Stimulated activated CD8-positive, alpha-beta memory T cell treated with anti-CD3 and anti-CD28 coated beads, Interleukin-4, amount 100 ng/mL, for 1 hour (primary cell): ENCODE results near the gene RAET1L.
"Not testable (repeated sequence)": the region's sequence is repeated elsewhere in the genome, so short reads cannot be mapped to it uniquely, and the experiment has no call there.

ENCODE experiments used
- DNase-seq, 2 donors: peaks; one replicate each; pipeline ENCODE4 v3.0.0-alpha.2; 2020; ENCODE audit warnings: low read depth in 2 of 2, low spot score in 1 of 2

RAET1L gene

GRCh38 chr6:149991838-149992237, 33.5 kb downstream of the RAET1L start:
- DNase-seq: no peak

GRCh38 chr6:149991472-149991795, 33.9 kb downstream of the RAET1L start:
- DNase-seq: not testable (repeated sequence)

DNA sequence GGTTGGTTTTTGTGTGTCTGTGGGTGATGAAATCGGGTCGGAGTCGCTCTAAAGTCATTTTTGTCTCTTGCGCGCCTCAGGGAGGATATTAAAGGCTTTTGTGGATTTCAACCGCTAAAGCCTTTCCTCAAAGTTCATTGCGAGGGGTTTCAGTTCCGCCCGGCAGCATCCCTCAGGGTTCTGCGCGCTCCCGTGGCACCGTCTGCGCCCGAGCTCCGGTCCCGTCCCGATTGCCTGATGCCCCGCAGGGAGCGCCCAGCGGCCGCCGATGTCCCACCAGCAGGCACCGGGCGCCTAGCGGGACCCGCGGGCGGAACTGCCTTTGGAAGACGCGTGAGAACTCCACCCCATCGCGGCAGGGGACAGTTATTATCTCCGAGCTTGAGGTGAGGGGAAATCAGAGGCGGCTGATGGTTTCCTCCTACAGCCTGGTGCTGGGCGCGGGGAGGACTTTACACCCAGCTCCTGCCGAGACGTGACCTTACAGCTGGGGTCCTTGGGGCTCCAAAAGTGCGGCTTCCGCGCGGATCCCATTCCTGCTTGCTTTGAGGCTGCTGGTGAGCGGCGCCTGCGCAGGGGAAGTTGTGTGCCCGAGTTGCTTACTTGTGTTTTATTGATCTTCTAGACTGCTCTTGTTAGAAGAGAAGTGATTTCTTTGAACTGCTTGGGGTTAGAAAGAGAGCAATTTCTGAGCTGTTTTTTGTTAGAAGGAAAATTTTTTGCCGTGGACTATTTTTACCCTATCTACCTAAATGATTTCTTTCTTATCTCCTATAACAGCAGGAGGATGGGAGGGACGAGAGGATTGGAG, 34.5 kb downstream of the RAET1L start:
- DNase-seq: no peak

- DNase-seq: no peak
Observed at GRCh38 chr6:149990212-149990660, 35.1 kb downstream of the RAET1L start.

DNA sequence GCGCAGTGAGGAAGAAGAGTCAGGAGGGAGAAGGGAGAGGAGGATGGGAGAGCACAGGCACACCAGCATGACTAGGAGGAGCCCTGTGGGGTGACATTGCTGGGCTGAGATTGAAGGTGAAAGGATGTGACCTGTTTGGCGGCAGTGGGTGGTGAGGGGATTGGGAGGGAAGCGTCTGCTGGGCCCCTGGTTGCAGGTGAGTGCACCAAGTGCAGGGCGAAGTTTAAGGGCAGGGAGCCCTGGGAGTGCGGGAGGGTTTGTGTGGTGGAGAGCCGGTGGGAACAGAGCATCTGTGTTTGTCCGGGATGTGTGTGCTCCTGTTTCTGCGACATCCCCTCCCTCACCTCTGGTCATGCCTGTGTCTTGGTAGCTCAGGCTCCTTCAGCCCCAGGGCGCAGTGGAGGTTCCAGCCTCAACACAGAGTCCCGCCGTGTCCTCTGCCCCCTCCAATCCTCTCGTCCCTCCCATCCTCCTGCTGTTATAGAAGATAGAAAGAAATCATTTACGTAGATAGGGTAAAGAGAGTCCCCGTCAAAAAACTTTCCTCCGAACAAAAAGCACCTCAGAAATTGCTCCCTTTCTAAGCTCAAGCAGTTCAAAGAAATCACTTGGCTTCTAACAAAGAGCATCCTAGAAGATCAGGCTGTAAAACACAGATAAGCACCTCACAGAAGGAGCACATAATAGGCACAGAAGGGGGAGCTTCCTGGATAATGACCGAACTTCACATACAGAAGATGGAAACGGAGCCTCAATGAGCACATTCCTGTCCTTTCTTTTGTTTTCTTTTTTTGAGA, 36.6 kb downstream of the RAET1L start:
- no peak for DNase-seq

GRCh38 chr6:149987602-149988107, 37.7 kb downstream of the RAET1L start:
- DNase-seq: no peak

GRCh38 chr6:149985481-149985937, 39.8 kb downstream of the RAET1L start:
- DNase-seq: no peak

DNA sequence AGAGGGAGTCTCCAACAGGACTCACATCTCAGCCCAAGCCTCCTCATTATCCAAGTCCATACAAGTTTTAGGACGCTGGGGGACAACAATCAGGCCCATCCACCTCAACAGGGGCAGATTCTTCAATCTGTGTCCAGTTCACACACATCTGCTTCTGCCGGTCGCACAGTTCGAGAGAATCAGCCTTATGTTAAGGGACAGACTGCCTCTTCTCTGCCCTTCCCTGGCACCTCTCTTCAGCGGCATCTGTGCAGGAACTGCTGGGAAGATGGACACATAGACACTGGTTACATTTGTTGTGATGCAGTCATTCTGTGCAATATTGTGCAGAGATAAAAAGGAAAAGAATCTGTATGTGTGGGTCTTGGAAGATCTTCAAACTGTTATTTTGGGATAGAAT, 40.6 kb downstream of the RAET1L start:
- DNase-seq: no peak

GRCh38 chr6:149983145-149983544, 42.2 kb downstream of the RAET1L start:
- no peak for DNase-seq

GRCh38 chr6:149979293-149979692, 46.0 kb downstream of the RAET1L start:
- no peak for DNase-seq

DNA sequence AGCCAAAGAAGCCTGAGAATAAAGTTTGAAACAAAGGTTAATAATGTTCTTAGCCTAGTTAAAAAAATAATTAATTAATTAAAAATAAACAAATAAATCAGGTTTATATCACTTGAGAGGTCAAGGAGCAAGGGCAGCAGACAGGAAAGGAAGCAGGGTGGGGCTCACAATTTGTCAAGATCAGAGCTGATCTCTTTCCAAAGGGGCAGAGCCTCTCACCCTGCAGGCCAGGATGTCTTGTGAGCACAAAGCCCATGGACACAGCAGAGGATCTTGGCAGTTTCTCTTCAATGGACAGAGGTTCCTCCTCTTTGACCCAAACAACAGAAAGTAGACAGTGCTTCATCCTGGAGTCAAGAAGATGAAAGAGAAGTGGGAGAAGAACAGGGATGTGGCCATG, 46.7 kb downstream of the RAET1L start:
- no peak for DNase-seq

GRCh38 chr6:149977221-149977620, 48.1 kb downstream of the RAET1L start:
- DNase-seq: no peak

- DNase-seq: no peak
Observed at GRCh38 chr6:149975400-149975799, 49.9 kb downstream of the RAET1L start.

DNA sequence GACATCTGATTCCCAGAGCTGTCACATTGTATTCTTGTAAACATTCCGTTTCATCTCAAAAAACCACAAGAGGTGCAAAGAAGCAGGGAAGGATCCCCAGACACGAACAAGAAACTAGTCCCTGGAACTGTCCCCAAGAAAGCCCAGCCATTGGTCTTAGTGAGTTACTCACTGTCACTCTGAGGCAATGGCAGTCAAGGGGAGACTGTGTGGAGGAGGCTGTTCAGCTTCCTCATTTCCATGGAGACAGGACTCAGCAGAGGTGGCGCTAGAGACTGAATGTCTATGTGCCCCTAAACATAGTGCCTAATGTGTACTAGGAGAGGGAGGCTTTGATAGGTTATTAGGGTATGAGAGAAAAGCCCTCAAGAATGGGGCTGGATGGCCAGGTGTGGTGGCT, 50.5 kb downstream of the RAET1L start:
- DNase-seq: no peak

DNA sequence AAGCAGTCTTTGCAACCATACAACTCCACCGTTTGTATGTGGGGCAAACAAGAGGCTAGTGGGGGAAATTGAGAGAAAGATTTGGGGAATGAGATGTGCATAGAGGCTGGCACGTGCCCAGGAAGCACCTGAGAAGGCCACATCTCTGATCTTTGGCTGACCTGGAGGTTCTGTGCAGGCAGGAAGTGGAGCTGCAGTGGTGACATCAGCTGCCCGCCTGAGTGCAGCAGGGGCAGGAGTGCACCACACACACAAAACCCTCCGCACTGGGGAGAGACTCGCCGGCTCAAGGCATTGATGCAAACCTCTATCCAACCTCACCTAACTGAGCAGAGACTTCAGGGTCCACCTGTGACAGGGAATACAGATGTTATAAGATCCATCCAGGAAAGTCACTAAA, 50.9 kb downstream of the RAET1L start:
- DNase-seq: not testable (repeated sequence)

- no peak for DNase-seq
Observed at GRCh38 chr6:149969635-149970034, 55.7 kb downstream of the RAET1L start.

- not testable (repeated sequence) for DNase-seq
Observed at GRCh38 chr6:149968909-149969308, 56.4 kb downstream of the RAET1L start.
